ENCODE results near the gene SMARCD3. TPM values are rescaled to one million over a fixed set of nuclear protein-coding genes. Genes with fewer than 3 reads are reported as not detected.

Gene SMARCD3
- total and polyA plus RNA-seq, 2 donors (not counting 1 experiment from before 2014, with no cell fraction given), result 23.8 to 30.7 TPM

DNA sequence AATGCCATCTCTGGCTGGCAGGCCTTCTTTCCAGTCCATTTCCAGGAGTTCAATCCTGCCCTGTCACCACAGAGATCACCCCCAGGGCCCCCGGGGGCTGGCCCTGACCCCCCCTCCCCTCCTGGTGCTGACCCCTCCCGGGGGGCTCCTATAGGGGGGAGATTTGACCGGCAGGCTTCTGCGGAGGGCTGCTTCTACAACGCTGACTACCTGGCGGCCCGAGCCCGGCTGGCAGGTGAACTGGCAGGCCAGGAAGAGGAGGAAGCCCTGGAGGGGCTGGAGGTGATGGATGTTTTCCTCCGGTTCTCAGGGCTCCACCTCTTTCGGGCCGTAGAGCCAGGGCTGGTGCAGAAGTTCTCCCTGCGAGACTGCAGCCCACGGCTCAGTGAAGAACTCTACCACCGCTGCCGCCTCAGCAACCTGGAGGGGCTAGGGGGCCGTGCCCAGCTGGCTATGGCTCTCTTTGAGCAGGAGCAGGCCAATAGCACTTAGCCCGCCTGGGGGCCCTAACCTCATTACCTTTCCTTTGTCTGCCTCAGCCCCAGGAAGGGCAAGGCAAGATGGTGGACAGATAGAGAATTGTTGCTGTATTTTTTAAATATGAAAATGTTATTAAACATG is 10.2 kb downstream of the SMARCD3 start:
- H2AFZ ChIP-seq (ENCODE audit: low read length), result no peak overlapping the region
- H3K9me3 ChIP-seq (ENCODE audit: control insufficient read depth, insufficient read depth, low read depth, low read length), result no peaks in the 10 kb centered on the region
- TF ChIP-seq EZH2 (IDR thresholded peaks at IDR 0.05; ENCODE audit: low read length, missing control alignments), result no peak
- TF ChIP-seq, protein P1, sequence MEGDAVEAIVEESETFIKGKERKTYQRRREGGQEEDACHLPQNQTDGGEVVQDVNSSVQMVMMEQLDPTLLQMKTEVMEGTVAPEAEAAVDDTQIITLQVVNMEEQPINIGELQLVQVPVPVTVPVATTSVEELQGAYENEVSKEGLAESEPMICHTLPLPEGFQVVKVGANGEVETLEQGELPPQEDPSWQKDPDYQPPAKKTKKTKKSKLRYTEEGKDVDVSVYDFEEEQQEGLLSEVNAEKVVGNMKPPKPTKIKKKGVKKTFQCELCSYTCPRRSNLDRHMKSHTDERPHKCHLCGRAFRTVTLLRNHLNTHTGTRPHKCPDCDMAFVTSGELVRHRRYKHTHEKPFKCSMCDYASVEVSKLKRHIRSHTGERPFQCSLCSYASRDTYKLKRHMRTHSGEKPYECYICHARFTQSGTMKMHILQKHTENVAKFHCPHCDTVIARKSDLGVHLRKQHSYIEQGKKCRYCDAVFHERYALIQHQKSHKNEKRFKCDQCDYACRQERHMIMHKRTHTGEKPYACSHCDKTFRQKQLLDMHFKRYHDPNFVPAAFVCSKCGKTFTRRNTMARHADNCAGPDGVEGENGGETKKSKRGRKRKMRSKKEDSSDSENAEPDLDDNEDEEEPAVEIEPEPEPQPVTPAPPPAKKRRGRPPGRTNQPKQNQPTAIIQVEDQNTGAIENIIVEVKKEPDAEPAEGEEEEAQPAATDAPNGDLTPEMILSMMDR (conservative IDR thresholded peaks at IDR 0.05 in 1 of 2, IDR thresholded peaks at IDR 0.05 in 1 of 2; ENCODE audit: low read depth in 1 of 2, low read length in 2 of 2), result no peak
- no peak overlapping the region for H3K4me3 ChIP-seq (replicated peaks in 1 of 4; ENCODE audit: control extremely low read depth in 1 of 4, insufficient read depth in 1 of 4, low read depth in 3 of 4, low read length in 4 of 4)
- peaks cover 36% of the 10 kb centered on the region for H3K36me3 ChIP-seq (ENCODE audit: control insufficient read depth, insufficient read depth, low read length)
- peaks cover 2% of the 10 kb centered on the region for H3K4me1 ChIP-seq (ENCODE audit: control insufficient read depth, extremely low read depth, insufficient read depth, low read length)
- no peaks in the 10 kb centered on the region for H4K20me1 ChIP-seq (ENCODE audit: control insufficient read depth, extremely low read depth, insufficient read depth, low read length)
- H3K9ac ChIP-seq (ENCODE audit: insufficient read depth, low read length), result no peak overlapping the region
- H3K79me2 ChIP-seq (ENCODE audit: control insufficient read depth, insufficient read depth, low read length), result peaks cover 52% of the 10 kb centered on the region
- H3K27me3 ChIP-seq (ENCODE audit: control insufficient read depth, insufficient read depth, low read length), result no peaks in the 10 kb centered on the region
- H3K4me2 ChIP-seq (ENCODE audit: extremely low read depth, insufficient read depth, low read length), result no peak overlapping the region
- no peak for DNase-seq (ENCODE audit: low read depth in 2 of 2)
- H3K27ac ChIP-seq (ENCODE audit: insufficient read depth, low read length), result no peak overlapping the region

DNA sequence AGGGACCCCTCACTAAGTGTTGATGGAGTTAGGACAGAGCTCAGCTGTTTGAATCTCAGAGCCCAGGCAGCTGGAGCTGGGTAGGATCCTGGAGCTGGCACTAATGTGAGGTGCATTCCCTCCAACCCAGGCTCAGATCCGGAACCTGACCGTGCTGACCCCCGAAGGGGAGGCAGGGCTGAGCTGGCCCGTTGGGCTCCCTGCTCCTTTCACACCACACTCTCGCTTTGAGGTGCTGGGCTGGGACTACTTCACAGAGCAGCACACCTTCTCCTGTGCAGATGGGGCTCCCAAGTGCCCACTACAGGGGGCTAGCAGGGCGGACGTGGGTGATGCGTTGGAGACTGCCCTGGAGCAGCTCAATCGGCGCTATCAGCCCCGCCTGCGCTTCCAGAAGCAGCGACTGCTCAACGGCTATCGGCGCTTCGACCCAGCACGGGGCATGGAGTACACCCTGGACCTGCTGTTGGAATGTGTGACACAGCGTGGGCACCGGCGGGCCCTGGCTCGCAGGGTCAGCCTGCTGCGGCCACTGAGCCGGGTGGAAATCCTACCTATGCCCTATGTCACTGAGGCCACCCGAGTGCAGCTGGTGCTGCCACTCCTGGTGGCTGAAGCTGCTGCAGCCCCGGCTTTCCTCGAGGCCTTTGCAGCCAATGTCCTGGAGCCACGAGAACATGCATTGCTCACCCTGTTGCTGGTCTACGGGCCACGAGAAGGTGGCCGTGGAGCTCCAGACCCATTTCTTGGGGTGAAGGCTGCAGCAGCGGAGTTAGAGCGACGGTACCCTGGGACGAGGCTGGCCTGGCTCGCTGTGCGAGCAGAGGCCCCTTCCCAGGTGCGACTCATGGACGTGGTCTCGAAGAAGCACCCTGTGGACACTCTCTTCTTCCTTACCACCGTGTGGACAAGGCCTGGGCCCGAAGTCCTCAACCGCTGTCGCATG is 11.0 kb downstream of the SMARCD3 start:
- Histone ChIP-seq H3K36me3 (ENCODE audit: control insufficient read depth, insufficient read depth, low read length) (peaks cover 36% of the 10 kb centered on the region), H3K4me2 (ENCODE audit: extremely low read depth, insufficient read depth, low read length) (no peak overlapping the region), H3K27me3 (ENCODE audit: control insufficient read depth, insufficient read depth, low read length) (no peaks in the 10 kb centered on the region), H4K20me1 (ENCODE audit: control insufficient read depth, extremely low read depth, insufficient read depth, low read length) (no peaks in the 10 kb centered on the region), H3K4me1 (ENCODE audit: control insufficient read depth, extremely low read depth, insufficient read depth, low read length) (peaks cover 2% of the 10 kb centered on the region), H3K9ac (ENCODE audit: insufficient read depth, low read length) (no peak overlapping the region), H3K9me3 (ENCODE audit: control insufficient read depth, insufficient read depth, low read depth, low read length) (no peaks in the 10 kb centered on the region), H2AFZ (ENCODE audit: low read length) (no peak overlapping the region), H3K79me2 (ENCODE audit: control insufficient read depth, insufficient read depth, low read length) (peaks cover 60% of the 10 kb centered on the region), H3K27ac (ENCODE audit: insufficient read depth, low read length) (no peak overlapping the region), H3K4me3 (replicated peaks in 1 of 4; ENCODE audit: control extremely low read depth in 1 of 4, insufficient read depth in 1 of 4, low read depth in 3 of 4, low read length in 4 of 4) (no peak overlapping the region)
- DNase-seq (ENCODE audit: low read depth in 2 of 2), result no peak
- TF ChIP-seq EZH2 (IDR thresholded peaks at IDR 0.05; ENCODE audit: low read length, missing control alignments), result no peak
- TF ChIP-seq, protein P1 (conservative IDR thresholded peaks at IDR 0.05 in 1 of 2, IDR thresholded peaks at IDR 0.05 in 1 of 2; ENCODE audit: low read depth in 1 of 2, low read length in 2 of 2), result no peak

DNA sequence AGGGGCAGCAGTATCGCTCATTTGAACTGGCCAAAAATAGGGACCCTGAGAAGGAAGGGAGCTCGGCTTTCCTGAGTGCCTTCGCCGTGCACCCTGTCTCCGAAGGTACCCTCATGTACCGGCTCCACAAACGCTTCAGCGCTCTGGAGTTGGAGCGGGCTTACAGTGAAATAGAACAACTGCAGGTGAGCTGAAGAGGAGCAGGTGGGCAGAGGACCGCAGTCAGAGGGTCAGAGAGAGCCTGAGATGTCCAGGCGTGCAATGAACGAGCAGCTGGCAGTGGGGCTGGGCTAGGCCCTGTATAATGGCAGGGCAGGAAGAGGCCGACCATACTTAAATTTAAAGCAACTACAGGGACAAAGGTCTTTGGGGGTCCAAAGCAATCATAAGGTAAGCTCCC is 12.1 kb downstream of the SMARCD3 start:
- peaks cover 4% of the 10 kb centered on the region for H3K4me1 ChIP-seq (ENCODE audit: control insufficient read depth, extremely low read depth, insufficient read depth, low read length)
- peaks cover 62% of the 10 kb centered on the region for H3K79me2 ChIP-seq (ENCODE audit: control insufficient read depth, insufficient read depth, low read length)
- no peak for DNase-seq (ENCODE audit: low read depth in 2 of 2)
- no peaks in the 10 kb centered on the region for H4K20me1 ChIP-seq (ENCODE audit: control insufficient read depth, extremely low read depth, insufficient read depth, low read length)
- TF ChIP-seq EZH2 (IDR thresholded peaks at IDR 0.05; ENCODE audit: low read length, missing control alignments), result no peak
- TF ChIP-seq, protein P1 (conservative IDR thresholded peaks at IDR 0.05 in 1 of 2, IDR thresholded peaks at IDR 0.05 in 1 of 2; ENCODE audit: low read depth in 1 of 2, low read length in 2 of 2), result no peak
- peaks cover 31% of the 10 kb centered on the region for H3K36me3 ChIP-seq (ENCODE audit: control insufficient read depth, insufficient read depth, low read length)
- no peaks in the 10 kb centered on the region for H3K9me3 ChIP-seq (ENCODE audit: control insufficient read depth, insufficient read depth, low read depth, low read length)
- H2AFZ ChIP-seq (ENCODE audit: low read length), result no peak overlapping the region
- H3K27ac ChIP-seq (ENCODE audit: insufficient read depth, low read length), result no peak overlapping the region
- H3K4me2 ChIP-seq (ENCODE audit: extremely low read depth, insufficient read depth, low read length), result no peak overlapping the region
- H3K27me3 ChIP-seq (ENCODE audit: control insufficient read depth, insufficient read depth, low read length), result no peaks in the 10 kb centered on the region
- H3K4me3 ChIP-seq (replicated peaks in 1 of 4; ENCODE audit: control extremely low read depth in 1 of 4, insufficient read depth in 1 of 4, low read depth in 3 of 4, low read length in 4 of 4), result no peak overlapping the region
- H3K9ac ChIP-seq (ENCODE audit: insufficient read depth, low read length), result no peak overlapping the region
